Measurements from ENCODE around the gene TIPARP.

Gene TIPARP

GRCh38 chr3:156716105-156716862 is 41.9 kb downstream of the TIPARP start:
- TF ChIP-seq TAF1 (IDR thresholded peaks at IDR 0.05; ENCODE audit: borderline replicate concordance, insufficient read depth, low read length) (no peak), REST (IDR thresholded peaks at IDR 0.05; ENCODE audit: insufficient read depth in 1 of 2, low read depth in 2 of 2, low read length in 2 of 2) (no peak), FOXP2 (optimal IDR thresholded peaks at IDR 0.05; ENCODE audit: borderline replicate concordance, extremely low read depth, extremely low read length, insufficient read depth) (no peak), SIN3A (IDR thresholded peaks at IDR 0.05; ENCODE audit: borderline replicate concordance, insufficient read depth, low read length) (no peak), POLR2AphosphoS5 (IDR thresholded peaks at IDR 0.05; ENCODE audit: low read depth, low read length) (no peak)

GRCh38 chr3:156718622-156719306 is 44.4 kb downstream of the TIPARP start:
- TF ChIP-seq SIN3A (IDR thresholded peaks at IDR 0.05; ENCODE audit: borderline replicate concordance, insufficient read depth, low read length) (no peak), REST (IDR thresholded peaks at IDR 0.05; ENCODE audit: insufficient read depth in 1 of 2, low read depth in 2 of 2, low read length in 2 of 2) (no peak), FOXP2 (optimal IDR thresholded peaks at IDR 0.05; ENCODE audit: borderline replicate concordance, extremely low read depth, extremely low read length, insufficient read depth) (no peak), POLR2AphosphoS5 (IDR thresholded peaks at IDR 0.05; ENCODE audit: low read depth, low read length) (no peak)

- TF ChIP-seq TAF1 (IDR thresholded peaks at IDR 0.05; ENCODE audit: borderline replicate concordance, insufficient read depth, low read length) (no peak), REST (IDR thresholded peaks at IDR 0.05; ENCODE audit: insufficient read depth in 1 of 2, low read depth in 2 of 2, low read length in 2 of 2) (no peak), POLR2AphosphoS5 (IDR thresholded peaks at IDR 0.05; ENCODE audit: low read depth, low read length) (no peak), FOXP2 (optimal IDR thresholded peaks at IDR 0.05; ENCODE audit: borderline replicate concordance, extremely low read depth, extremely low read length, insufficient read depth) (no peak), SIN3A (IDR thresholded peaks at IDR 0.05; ENCODE audit: borderline replicate concordance, insufficient read depth, low read length) (no peak)
These were observed 46.4 kb downstream of the TIPARP start for GRCh38 chr3:156720826-156721225.

- TF ChIP-seq FOXP2 (optimal IDR thresholded peaks at IDR 0.05; ENCODE audit: borderline replicate concordance, extremely low read depth, extremely low read length, insufficient read depth) (no peak), POLR2AphosphoS5 (IDR thresholded peaks at IDR 0.05; ENCODE audit: low read depth, low read length) (no peak), SIN3A (IDR thresholded peaks at IDR 0.05; ENCODE audit: borderline replicate concordance, insufficient read depth, low read length) (no peak), REST (IDR thresholded peaks at IDR 0.05; ENCODE audit: insufficient read depth in 1 of 2, low read depth in 2 of 2, low read length in 2 of 2) (no peak), TAF1 (IDR thresholded peaks at IDR 0.05; ENCODE audit: borderline replicate concordance, insufficient read depth, low read length) (no peak)
These were observed 47.6 kb downstream of the TIPARP start for GRCh38 chr3:156721687-156722618.

All from PFSK-1 (cell line).